OCI-LY1 (cell line): ENCODE results near the gene NAV3.

Source experiments
- EZH2 ChIP-seq: fragments of 200-600 bp; sonication (generic), shearing (Covaris generic); IDR thresholded peaks from 2 replicates; pipeline ENCODE4 v1.8.0; 2017; ENCODE audit warnings: borderline replicate concordance, mixed run types, mild to moderate bottlenecking, antibody characterized with exemption, low read length, moderate library complexity, mixed read lengths
- TF ChIP-seq, protein P1 (sequence below): fragments of 200-600 bp; sonication (generic), shearing (Covaris generic); IDR thresholded peaks from 2 replicates; pipeline ENCODE4 v1.5.1; 2017; ENCODE audit warnings: mild to moderate bottlenecking, antibody characterized with exemption, low read length, moderate library complexity, mixed read lengths

DNA sequence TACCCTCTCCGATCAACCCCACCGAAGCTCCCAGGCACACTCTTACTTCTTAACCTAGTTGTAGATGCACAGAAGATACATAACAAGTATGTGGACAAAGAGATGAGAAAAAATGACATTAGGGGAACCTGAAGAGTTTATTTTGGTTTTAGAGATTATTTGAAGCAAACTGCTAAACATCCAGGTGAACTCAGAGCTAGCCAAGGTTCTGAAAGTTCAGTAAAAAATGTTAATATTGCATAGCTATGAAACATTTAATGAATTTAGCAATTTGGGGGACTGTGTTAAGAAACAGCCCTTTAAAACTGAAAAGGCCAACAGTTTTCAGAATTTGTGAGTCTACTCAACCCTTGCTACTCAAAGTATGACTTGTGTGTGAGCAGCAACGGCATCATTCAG lies 174.4 kb downstream of the NAV3 start:
- TF ChIP-seq, protein P1, sequence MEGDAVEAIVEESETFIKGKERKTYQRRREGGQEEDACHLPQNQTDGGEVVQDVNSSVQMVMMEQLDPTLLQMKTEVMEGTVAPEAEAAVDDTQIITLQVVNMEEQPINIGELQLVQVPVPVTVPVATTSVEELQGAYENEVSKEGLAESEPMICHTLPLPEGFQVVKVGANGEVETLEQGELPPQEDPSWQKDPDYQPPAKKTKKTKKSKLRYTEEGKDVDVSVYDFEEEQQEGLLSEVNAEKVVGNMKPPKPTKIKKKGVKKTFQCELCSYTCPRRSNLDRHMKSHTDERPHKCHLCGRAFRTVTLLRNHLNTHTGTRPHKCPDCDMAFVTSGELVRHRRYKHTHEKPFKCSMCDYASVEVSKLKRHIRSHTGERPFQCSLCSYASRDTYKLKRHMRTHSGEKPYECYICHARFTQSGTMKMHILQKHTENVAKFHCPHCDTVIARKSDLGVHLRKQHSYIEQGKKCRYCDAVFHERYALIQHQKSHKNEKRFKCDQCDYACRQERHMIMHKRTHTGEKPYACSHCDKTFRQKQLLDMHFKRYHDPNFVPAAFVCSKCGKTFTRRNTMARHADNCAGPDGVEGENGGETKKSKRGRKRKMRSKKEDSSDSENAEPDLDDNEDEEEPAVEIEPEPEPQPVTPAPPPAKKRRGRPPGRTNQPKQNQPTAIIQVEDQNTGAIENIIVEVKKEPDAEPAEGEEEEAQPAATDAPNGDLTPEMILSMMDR, result no peak
- TF ChIP-seq EZH2, result no peak
